ENCODE measurements around the gene KCND1.

KCND1 gene

GRCh38 chrX:48936429-48937053 is 35.1 kb downstream of the KCND1 start:
- no peak for DNase-seq

- DNase-seq, result no peak
Measured at GRCh38 chrX:48935301-48935670, 36.4 kb downstream of the KCND1 start.

- no peak for DNase-seq
Measured at GRCh38 chrX:48934581-48935300, 36.9 kb downstream of the KCND1 start.

- no peak for DNase-seq
Measured at GRCh38 chrX:48933757-48934156, 37.9 kb downstream of the KCND1 start.

GRCh38 chrX:48927736-48928382 is 43.8 kb downstream of the KCND1 start:
- no peak for DNase-seq

- DNase-seq, result no peak
Measured at GRCh38 chrX:48927123-48927522, 44.5 kb downstream of the KCND1 start.

GRCh38 chrX:48924270-48924669 is 47.4 kb downstream of the KCND1 start:
- no peak for DNase-seq

- DNase-seq, result no peak
Measured at GRCh38 chrX:48923771-48924170, 47.9 kb downstream of the KCND1 start.

GRCh38 chrX:48920718-48921104 is 50.9 kb downstream of the KCND1 start:
- no peak for DNase-seq

GRCh38 chrX:48919947-48920717 is 51.5 kb downstream of the KCND1 start:
- DNase-seq, result no peak

- DNase-seq, result no peak
Measured at GRCh38 chrX:48919360-48919841, 52.2 kb downstream of the KCND1 start.

GRCh38 chrX:48918643-48919340 is 52.9 kb downstream of the KCND1 start, which contains the start of gene PIM2:
Gene PIM2 (minus strand): TSS chrX:48919024. CDS start chrX:48918834, 190 bp downstream.
- DNase-seq, result peak; percentile 87

- DNase-seq, result no peak
Measured at GRCh38 chrX:48918301-48918642, 53.4 kb downstream of the KCND1 start.

- DNase-seq, result peak; percentile 94
Measured at GRCh38 chrX:48917139-48918001, 54.3 kb downstream of the KCND1 start.

GRCh38 chrX:48914593-48915493 is 56.8 kb downstream of the KCND1 start:
- no peak for DNase-seq

- DNase-seq, result no peak
Measured at GRCh38 chrX:48913605-48914366, 57.9 kb downstream of the KCND1 start.

GRCh38 chrX:48911412-48912182 is 60.0 kb downstream of the KCND1 start, which contains the start of gene SLC35A2:
Gene SLC35A2 (minus strand): TSS chrX:48911646. CDS start chrX:48911636, 10 bp downstream.
- DNase-seq, result peak; percentile 91
